GM23248 (cell line): ENCODE results near the gene ZNF407.

ENCODE experiments used
- EZH2 ChIP-seq: fragments of 200-600 bp; sonication (generic); IDR thresholded peaks from 2 replicates; pipeline ENCODE4 v1.6.1; 2018; ENCODE audit warnings: antibody characterized with exemption, mild to moderate bottlenecking; ENCODE audit not compliant: insufficient read depth, poor library complexity, severe bottlenecking
- EZH2phosphoT487 ChIP-seq: fragments of 200-600 bp; sonication (generic); IDR thresholded peaks from 2 replicates; pipeline ENCODE4 v1.6.1; 2018; ENCODE audit warnings: antibody characterized with exemption, moderate library complexity, mild to moderate bottlenecking, low read depth; ENCODE audit not compliant: insufficient read depth

DNA sequence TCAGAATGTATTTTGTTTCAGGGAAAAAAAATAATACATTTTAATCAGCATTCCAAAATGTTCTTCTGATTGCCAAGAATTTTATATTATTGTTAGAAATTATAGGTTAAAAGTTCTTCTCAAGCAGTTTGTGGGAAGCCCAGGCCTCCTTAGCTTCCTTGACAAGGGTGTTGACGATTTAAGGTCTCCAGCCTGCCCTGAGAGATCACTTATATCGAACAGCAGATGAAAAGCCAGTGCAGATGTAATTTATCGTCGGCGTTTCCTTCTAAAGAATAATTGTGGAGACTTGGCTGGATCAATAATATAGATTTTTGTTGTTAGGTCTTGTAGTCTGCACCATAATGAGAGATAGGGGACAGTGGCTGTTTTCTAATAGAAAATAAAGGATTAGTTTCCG lies 280.6 kb downstream of the ZNF407 start:
- TF ChIP-seq EZH2 = no peak
- TF ChIP-seq EZH2phosphoT487 = no peak
